HEK293 (cell line): ENCODE results near the gene GFRAL.

Source experiments
- CTCF ChIA-PET: fragments of 350-600 bp; formaldehyde crosslinking; extraction: SDS; loops from one replicate; lab custom pipeline; 2021; ENCODE audit warnings: antibody characterized with exemption; lab: Yijun Ruan, JAX
- POLR2A ChIA-PET: fragments of 300-600 bp; formaldehyde crosslinking; extraction: SDS; loops from one replicate; lab custom pipeline; 2020; ENCODE audit warnings: antibody characterized with exemption, inconsistent platforms; lab: Yijun Ruan, JAX
- H3K27ac ChIP-seq: fragments of 200-500 bp; sonication (Bioruptor generic); 2 replicates; pipeline ENCODE4 v1.5.1; 2014; ENCODE audit warnings: low read depth, low read length, control low read depth, inconsistent platforms; ENCODE audit errors: extremely low read depth
- H3K36me3 ChIP-seq, 2 experiments: fragments of 200-500 bp in 1 of 2; sonication (Bioruptor generic) in 1 of 2; 1 replicate in 1 of 2; 2 replicates in 1 of 2; pipeline ENCODE4 v1.5.1; 2014 to 2017; ENCODE audit warnings: inconsistent platforms in 2 of 2, low read length in 2 of 2; ENCODE audit not compliant: control insufficient read depth in 2 of 2, insufficient read depth in 1 of 2
- H3K4me1 ChIP-seq: fragments of 200-500 bp; sonication (Bioruptor generic); 2 replicates; pipeline ENCODE4 v1.5.1; 2014; ENCODE audit warnings: mild to moderate bottlenecking, low read length, inconsistent platforms; ENCODE audit not compliant: control insufficient read depth, insufficient read depth
- H3K4me3 ChIP-seq: 2 replicates; pipeline ENCODE4 v1.5.1; 2011; ENCODE audit warnings: low read depth, mild to moderate bottlenecking, control low read depth, low read length, moderate library complexity
- H3K9me3 ChIP-seq: fragments of 200-500 bp; sonication (Bioruptor generic); 2 replicates; pipeline ENCODE4 v1.5.1; 2014; ENCODE audit warnings: low read depth, low read length, inconsistent platforms; ENCODE audit not compliant: control insufficient read depth, insufficient read depth
- IKZF3 ChIP-seq: fragments of 450-650 bp; IDR thresholded peaks from 2 replicates; pipeline ENCODE4 v1.5.0; 2018; ENCODE audit warnings: missing biosample characterization, mild to moderate bottlenecking, missing genetic modification characterization, moderate library complexity
- KLF7 ChIP-seq: fragments of 450-650 bp; formaldehyde crosslinking; IDR thresholded peaks from 2 replicates; pipeline ENCODE4 v1.5.1; 2016; ENCODE audit warnings: missing biosample characterization, missing genetic modification characterization, borderline replicate concordance
- KLF8 ChIP-seq: fragments of 450-650 bp; formaldehyde crosslinking; IDR thresholded peaks from 2 replicates; pipeline ENCODE4 v1.5.1; 2016; ENCODE audit warnings: missing biosample characterization, missing genetic modification characterization
- MZF1 ChIP-seq: fragments of 450-650 bp; formaldehyde crosslinking; IDR thresholded peaks from 2 replicates; pipeline ENCODE4 v1.5.1; 2017; ENCODE audit warnings: missing biosample characterization, missing genetic modification characterization, borderline replicate concordance
- SCRT2 ChIP-seq: fragments of 450-650 bp; formaldehyde crosslinking; IDR thresholded peaks from 2 replicates; pipeline ENCODE4 v1.5.1; 2016; ENCODE audit warnings: missing biosample characterization, missing genetic modification characterization
- YY1 ChIP-seq: fragments of 450-650 bp; formaldehyde crosslinking; IDR thresholded peaks from 2 replicates; pipeline ENCODE4 v1.5.1; 2018; ENCODE audit warnings: missing biosample characterization, missing genetic modification characterization
- ZBTB8A ChIP-seq: fragments of 450-650 bp; formaldehyde crosslinking; IDR thresholded peaks from 2 replicates; pipeline ENCODE4 v1.5.1; 2016; ENCODE audit warnings: missing biosample characterization, missing genetic modification characterization
- ZFP41 ChIP-seq: fragments of 450-650 bp; formaldehyde crosslinking; IDR thresholded peaks from 2 replicates; pipeline ENCODE4 v1.5.1; 2016; ENCODE audit warnings: missing biosample characterization, missing genetic modification characterization, borderline replicate concordance
- ZFP69B ChIP-seq: fragments of 450-650 bp; formaldehyde crosslinking; IDR thresholded peaks from 2 replicates; pipeline ENCODE4 v1.5.1; 2016; ENCODE audit warnings: missing biosample characterization, missing genetic modification characterization
- ZNF133 ChIP-seq: fragments of 450-650 bp; formaldehyde crosslinking; IDR thresholded peaks from 2 replicates; pipeline ENCODE4 v1.5.1; 2016; ENCODE audit warnings: missing biosample characterization, missing genetic modification characterization
- ZNF184 ChIP-seq: fragments of 450-650 bp; IDR thresholded peaks from 2 replicates; pipeline ENCODE4 v1.5.1; 2018; ENCODE audit warnings: missing biosample characterization, mild to moderate bottlenecking, missing genetic modification characterization
- ZNF19 ChIP-seq: fragments of 450-650 bp; formaldehyde crosslinking; IDR thresholded peaks from 2 replicates; pipeline ENCODE4; 2016; ENCODE audit warnings: missing biosample characterization, missing genetic modification characterization, low read depth
- ZNF221 ChIP-seq: fragments of 450-650 bp; formaldehyde crosslinking; IDR thresholded peaks from 2 replicates; pipeline ENCODE4 v1.5.1; 2017; ENCODE audit warnings: missing biosample characterization, missing genetic modification characterization, borderline replicate concordance
- ZNF398 ChIP-seq: fragments of 450-650 bp; formaldehyde crosslinking; IDR thresholded peaks from 2 replicates; pipeline ENCODE4 v1.5.1; 2017; ENCODE audit warnings: missing biosample characterization, missing genetic modification characterization
- ZNF544 ChIP-seq: fragments of 450-650 bp; formaldehyde crosslinking; IDR thresholded peaks from 2 replicates; pipeline ENCODE4 v1.5.0; 2017; ENCODE audit warnings: missing biosample characterization, missing genetic modification characterization
- ZNF561 ChIP-seq: fragments of 450-650 bp; IDR thresholded peaks from 2 replicates; pipeline ENCODE4 v1.5.1; 2018; ENCODE audit warnings: missing biosample characterization, missing genetic modification characterization, borderline replicate concordance
- ZNF670 ChIP-seq: fragments of 450-650 bp; formaldehyde crosslinking; IDR thresholded peaks from 2 replicates; pipeline ENCODE4 v1.5.1; 2016; ENCODE audit warnings: missing biosample characterization, missing genetic modification characterization, low read depth
- ZNF677 ChIP-seq: fragments of 450-650 bp; IDR thresholded peaks from 2 replicates; pipeline ENCODE4 v1.5.0; 2018; ENCODE audit warnings: missing biosample characterization, mild to moderate bottlenecking, missing genetic modification characterization, moderate library complexity
- ZNF768 ChIP-seq: fragments of 450-650 bp; formaldehyde crosslinking; IDR thresholded peaks from 2 replicates; pipeline ENCODE4 v1.5.1; 2018; ENCODE audit warnings: missing biosample characterization, mild to moderate bottlenecking, missing genetic modification characterization
- ZSCAN23 ChIP-seq: fragments of 450-650 bp; formaldehyde crosslinking; IDR thresholded peaks from 2 replicates; pipeline ENCODE4 v1.5.1; 2016; ENCODE audit warnings: missing biosample characterization, missing genetic modification characterization
- ZSCAN30 ChIP-seq: fragments of 450-650 bp; IDR thresholded peaks from 2 replicates; pipeline ENCODE4 v1.5.1; 2018; ENCODE audit warnings: missing biosample characterization, mild to moderate bottlenecking, missing genetic modification characterization, moderate library complexity
- ZXDB ChIP-seq: fragments of 450-650 bp; formaldehyde crosslinking; IDR thresholded peaks from 2 replicates; pipeline ENCODE4 v1.5.1; 2016; ENCODE audit warnings: missing biosample characterization, missing genetic modification characterization
- TF ChIP-seq, protein P1 (sequence below): fragments of 450-650 bp; formaldehyde crosslinking; IDR thresholded peaks from 2 replicates; pipeline ENCODE4 v1.5.1; 2016; ENCODE audit warnings: missing biosample characterization, missing genetic modification characterization
- TF ChIP-seq, protein P2 (sequence below): fragments of 450-650 bp; formaldehyde crosslinking; IDR thresholded peaks from 2 replicates; pipeline ENCODE4; 2016; ENCODE audit warnings: missing biosample characterization, missing genetic modification characterization
- TF ChIP-seq, protein P3 (sequence below): fragments of 450-650 bp; formaldehyde crosslinking; IDR thresholded peaks from 2 replicates; pipeline ENCODE4 v1.5.1; 2016; ENCODE audit warnings: missing biosample characterization, missing genetic modification characterization

GFRAL gene

GRCh38 chr6:55304747-55305146 is 22.5 kb upstream of the GFRAL start:
- Histone ChIP-seq H3K36me3 (no peaks in the 10 kb centered on the region), H3K4me3 (no peak overlapping the region), H3K4me1 (no peaks in the 10 kb centered on the region), H3K27ac (no peak overlapping the region), H3K9me3 (no peaks in the 10 kb centered on the region)
- ChIA-PET POLR2A (no interaction called here), CTCF (interaction anchor here (1.5 kb wide), 1 partner anchor 13 kb away, joined by 9 read pairs; no protein-coding TSS in a partner anchor)
- TF ChIP-seq ZSCAN30 (tag by site-specific recombination) (no peak), ZNF561 (tag by site-specific recombination) (no peak), ZNF398 (tag by site-specific recombination) (no peak), IKZF3 (tag by site-specific recombination) (no peak), ZFP41 (tag by site-specific recombination) (no peak), ZXDB (no peak), ZNF19 (tag by site-specific recombination) (no peak), ZNF133 (no peak), MZF1 (no peak), ZNF544 (no peak), ZSCAN23 (no peak)
- TF ChIP-seq, protein P1, sequence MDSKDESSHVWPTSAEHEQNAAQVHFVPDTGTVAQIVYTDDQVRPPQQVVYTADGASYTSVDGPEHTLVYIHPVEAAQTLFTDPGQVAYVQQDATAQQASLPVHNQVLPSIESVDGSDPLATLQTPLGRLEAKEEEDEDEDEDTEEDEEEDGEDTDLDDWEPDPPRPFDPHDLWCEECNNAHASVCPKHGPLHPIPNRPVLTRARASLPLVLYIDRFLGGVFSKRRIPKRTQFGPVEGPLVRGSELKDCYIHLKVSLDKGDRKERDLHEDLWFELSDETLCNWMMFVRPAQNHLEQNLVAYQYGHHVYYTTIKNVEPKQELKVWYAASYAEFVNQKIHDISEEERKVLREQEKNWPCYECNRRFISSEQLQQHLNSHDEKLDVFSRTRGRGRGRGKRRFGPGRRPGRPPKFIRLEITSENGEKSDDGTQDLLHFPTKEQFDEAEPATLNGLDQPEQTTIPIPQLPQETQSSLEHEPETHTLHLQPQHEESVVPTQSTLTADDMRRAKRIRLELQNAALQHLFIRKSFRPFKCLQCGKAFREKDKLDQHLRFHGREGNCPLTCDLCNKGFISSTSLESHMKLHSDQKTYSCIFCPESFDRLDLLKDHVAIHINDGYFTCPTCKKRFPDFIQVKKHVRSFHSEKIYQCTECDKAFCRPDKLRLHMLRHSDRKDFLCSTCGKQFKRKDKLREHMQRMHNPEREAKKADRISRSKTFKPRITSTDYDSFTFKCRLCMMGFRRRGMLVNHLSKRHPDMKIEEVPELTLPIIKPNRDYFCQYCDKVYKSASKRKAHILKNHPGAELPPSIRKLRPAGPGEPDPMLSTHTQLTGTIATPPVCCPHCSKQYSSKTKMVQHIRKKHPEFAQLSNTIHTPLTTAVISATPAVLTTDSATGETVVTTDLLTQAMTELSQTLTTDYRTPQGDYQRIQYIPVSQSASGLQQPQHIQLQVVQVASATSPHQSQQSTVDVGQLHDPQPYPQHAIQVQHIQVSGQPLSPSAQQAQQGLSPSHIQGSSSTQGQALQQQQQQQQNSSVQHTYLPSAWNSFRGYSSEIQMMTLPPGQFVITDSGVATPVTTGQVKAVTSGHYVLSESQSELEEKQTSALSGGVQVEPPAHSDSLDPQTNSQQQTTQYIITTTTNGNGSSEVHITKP (tag by site-specific recombination), result no peak
- TF ChIP-seq, protein P2, sequence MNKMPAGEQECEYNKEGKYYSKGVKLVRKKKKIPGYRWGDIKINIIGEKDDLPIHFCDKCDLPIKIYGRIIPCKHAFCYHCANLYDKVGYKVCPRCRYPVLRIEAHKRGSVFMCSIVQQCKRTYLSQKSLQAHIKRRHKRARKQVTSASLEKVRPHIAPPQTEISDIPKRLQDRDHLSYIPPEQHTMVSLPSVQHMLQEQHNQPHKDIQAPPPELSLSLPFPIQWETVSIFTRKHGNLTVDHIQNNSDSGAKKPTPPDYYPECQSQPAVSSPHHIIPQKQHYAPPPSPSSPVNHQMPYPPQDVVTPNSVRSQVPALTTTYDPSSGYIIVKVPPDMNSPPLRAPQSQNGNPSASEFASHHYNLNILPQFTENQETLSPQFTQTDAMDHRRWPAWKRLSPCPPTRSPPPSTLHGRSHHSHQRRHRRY (tag by site-specific recombination), result no peak
- TF ChIP-seq, protein P3, sequence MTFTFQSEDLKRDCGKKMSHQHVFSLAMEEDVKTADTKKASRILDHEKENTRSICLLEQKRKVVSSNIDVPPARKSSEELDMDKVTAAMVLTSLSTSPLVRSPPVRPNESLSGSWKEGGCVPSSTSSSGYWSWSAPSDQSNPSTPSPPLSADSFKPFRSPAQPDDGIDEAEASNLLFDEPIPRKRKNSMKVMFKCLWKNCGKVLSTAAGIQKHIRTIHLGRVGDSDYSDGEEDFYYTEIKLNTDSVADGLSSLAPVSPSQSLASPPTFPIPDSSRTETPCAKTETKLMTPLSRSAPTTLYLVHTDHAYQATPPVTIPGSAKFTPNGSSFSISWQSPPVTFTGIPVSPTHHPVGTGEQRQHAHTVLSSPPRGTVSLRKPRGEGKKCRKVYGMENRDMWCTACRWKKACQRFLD, result no peak

- Histone ChIP-seq H3K4me3 (no peak overlapping the region), H3K9me3 (no peaks in the 10 kb centered on the region), H3K27ac (no peak overlapping the region), H3K4me1 (no peaks in the 10 kb centered on the region), H3K36me3 (no peaks in the 10 kb centered on the region)
- POLR2A ChIA-PET, result no interaction called here
- CTCF ChIA-PET, result interaction anchor here (0.5 kb wide), 2 partner anchors 166 to 208 kb away, joined by 3 to 4 read pairs; no protein-coding TSS in a partner anchor
- TF ChIP-seq ZNF544 (no peak), ZNF184 (tag by site-specific recombination) (no peak), KLF7 (tag by site-specific recombination) (no peak), YY1 (no peak), ZNF670 (no peak), SCRT2 (tag by site-specific recombination) (no peak), ZFP69B (tag by site-specific recombination) (no peak), ZNF221 (tag by site-specific recombination) (no peak), KLF8 (tag by site-specific recombination) (no peak), ZNF768 (tag by site-specific recombination) (no peak), ZBTB8A (no peak), ZNF398 (tag by site-specific recombination) (no peak), ZNF677 (no peak)
Measured at GRCh38 chr6:55319961-55320695, 7.1 kb upstream of the GFRAL start.
